Liver (tissue), 9 donors: ENCODE measurements around the gene STK25. TPM values are rescaled to one million over a fixed set of nuclear protein-coding genes. Genes with fewer than 3 reads are reported as not detected.

ENCODE experiments used
- DNase-seq: peaks from one replicate; pipeline ENCODE4 v3.0.0-alpha.2; 2017; ENCODE audit warnings: low spot score
- H3K27ac ChIP-seq, 2 donors: one replicate each; pipeline ENCODE4 v1.7.0; 2013; ENCODE audit warnings: inconsistent platforms in 2 of 2, low read length in 2 of 2, control low read depth in 1 of 2, low read depth in 1 of 2, mild to moderate bottlenecking in 1 of 2
- H3K27me3 ChIP-seq, 4 donors: one replicate each; pipeline versions ENCODE4 v1.6.1 to v1.7.0; 2013; ENCODE audit warnings: low read length in 3 of 4, inconsistent platforms in 1 of 4, mild to moderate bottlenecking in 1 of 4, moderate library complexity in 1 of 4; ENCODE audit not compliant: control insufficient read depth in 4 of 4, insufficient read depth in 4 of 4
- H3K36me3 ChIP-seq, 4 donors: one replicate each; pipeline versions ENCODE4 v1.6.1 to v1.7.0; 2013; ENCODE audit warnings: low read length in 3 of 4, mild to moderate bottlenecking in 3 of 4, low read depth in 1 of 4, moderate library complexity in 1 of 4; ENCODE audit not compliant: control insufficient read depth in 4 of 4, insufficient read depth in 3 of 4
- H3K4me1 ChIP-seq, 4 donors: one replicate each; pipeline versions ENCODE4 v1.6.1 to v1.7.0; 2013; ENCODE audit warnings: low read length in 3 of 4, mild to moderate bottlenecking in 3 of 4, moderate library complexity in 1 of 4; ENCODE audit not compliant: control insufficient read depth in 4 of 4, insufficient read depth in 4 of 4
- H3K4me3 ChIP-seq, 3 donors: one replicate each; pipeline versions ENCODE4 v1.6.1 to v1.7.0; 2013; ENCODE audit warnings: low read length in 3 of 3, control low read depth in 1 of 3, low read depth in 1 of 3, mild to moderate bottlenecking in 1 of 3
- H3K9ac ChIP-seq, 2 donors: one replicate each; pipeline ENCODE4 v1.7.0; 2013; ENCODE audit warnings: low read length in 2 of 2, mild to moderate bottlenecking in 2 of 2, moderate library complexity in 2 of 2, control low read depth in 1 of 2, low read depth in 1 of 2
- H3K9me3 ChIP-seq, 4 donors: one replicate each; pipeline versions ENCODE4 v1.6.1 to v1.7.0; 2013; ENCODE audit warnings: low read length in 3 of 4; ENCODE audit not compliant: control insufficient read depth in 4 of 4
- CTCF ChIP-seq: fragments of 150-350 bp; IDR thresholded peaks from 2 replicates; pipeline ENCODE4 v1.5.1; 2017; ENCODE audit warnings: improper control_type of control experiment, low read depth, low read length; ENCODE audit not compliant: missing input control
- EGR1 ChIP-seq, 2 donors: IDR thresholded peaks; 2 replicates each; pipeline ENCODE4 v1.6.1; 2016 to 2018; ENCODE audit warnings: antibody characterized with exemption in 2 of 2, low read depth in 2 of 2
- FOXA1 ChIP-seq: IDR thresholded peaks from 2 replicates; pipeline ENCODE4 v1.6.1; 2016; ENCODE audit warnings: antibody characterized with exemption
- FOXA2 ChIP-seq: IDR thresholded peaks from 2 replicates; pipeline ENCODE4 v1.6.1; 2016; ENCODE audit warnings: antibody characterized with exemption
- GABPA ChIP-seq, 2 donors: IDR thresholded peaks in 1 of 2; conservative IDR thresholded peaks in 1 of 2; 2 replicates each; pipeline ENCODE4 v1.6.1; 2016; ENCODE audit warnings: antibody characterized with exemption in 2 of 2, mild to moderate bottlenecking in 1 of 2, moderate library complexity in 1 of 2
- HNF4A ChIP-seq, 2 donors: conservative IDR thresholded peaks; 2 replicates each; pipeline ENCODE4 v1.6.1; 2016; ENCODE audit warnings: antibody characterized with exemption in 2 of 2, mild to moderate bottlenecking in 2 of 2
- HNF4G ChIP-seq: IDR thresholded peaks from 2 replicates; pipeline ENCODE4 v1.6.1; 2016; ENCODE audit warnings: antibody characterized with exemption
- JUND ChIP-seq, 2 donors: IDR thresholded peaks; 2 replicates each; pipeline ENCODE4 v1.6.1; 2016; ENCODE audit warnings: antibody characterized with exemption in 2 of 2
- MAX ChIP-seq: IDR thresholded peaks from 2 replicates; pipeline ENCODE4 v1.6.1; 2016; ENCODE audit warnings: antibody characterized with exemption
- NR2F2 ChIP-seq: IDR thresholded peaks from 2 replicates; pipeline ENCODE4 v1.6.1; 2016; ENCODE audit warnings: antibody characterized with exemption
- RAD21 ChIP-seq, 2 donors: IDR thresholded peaks; 2 replicates each; pipeline ENCODE4 v1.6.1; 2016; ENCODE audit warnings: antibody characterized with exemption in 2 of 2, mild to moderate bottlenecking in 2 of 2
- RXRA ChIP-seq, 2 donors: IDR thresholded peaks; 2 replicates each; pipeline ENCODE4 v1.6.1; 2017 to 2018; ENCODE audit warnings: antibody characterized with exemption in 2 of 2, mild to moderate bottlenecking in 1 of 2
- SP1 ChIP-seq: IDR thresholded peaks from 2 replicates; pipeline ENCODE4 v1.6.1; 2018; ENCODE audit warnings: antibody characterized with exemption, mild to moderate bottlenecking
- TAF1 ChIP-seq: conservative IDR thresholded peaks from 2 replicates; pipeline ENCODE4 v1.6.1; 2016; ENCODE audit warnings: antibody characterized with exemption, mild to moderate bottlenecking
- YY1 ChIP-seq: IDR thresholded peaks from 2 replicates; pipeline ENCODE4 v1.6.1; 2016; ENCODE audit warnings: antibody characterized with exemption, mild to moderate bottlenecking
- WGBS: extraction: QIAGEN DNeasy Blood & Tissue Kit; methylation state at CpG from one replicate; pipeline ENCODE4 v1.1.7; 2013; 5-methylcytosine and 5-hydroxymethylcytosine counted together
- polyA plus RNA-seq, 2 donors: library from polyadenylated mRNA; stranded (reverse) in 1 of 2; unstranded in 1 of 2; fragments of 200-250 nt in 1 of 2; fragments of >200 nt in 1 of 2; fragmentation: Nextera tagmentation in 1 of 2; extraction: Ambion mirVana in 1 of 2; gene quantifications; one replicate each; pipeline versions ENCODE4 v1.2.1 to v1.2.3, GENCODE V29; 2013 to 2015
- total RNA-seq, 2 donors: library from RNA; depleted of rRNA; stranded (reverse); fragments of >200 nt; gene quantifications; one replicate each; pipeline ENCODE4 v1.2.3, GENCODE V29; 2014
- TF ChIP-seq, protein P1 (sequence below): IDR thresholded peaks from 2 replicates; pipeline ENCODE4 v1.6.1; 2016; ENCODE audit warnings: antibody characterized with exemption
- TF ChIP-seq, protein P2 (sequence below): IDR thresholded peaks from 2 replicates; pipeline ENCODE4 v1.6.1; 2016; ENCODE audit warnings: antibody characterized with exemption
- donor health status: healthy.
- donor health status: healthy.
- donor health status: healthy.
- donor health status: healthy.
- donor health status: healthy.

Gene STK25
- total and polyA plus RNA-seq, 4 donors = 43.4 to 85.6 (median 67.3) TPM

- DNase-seq = no peak
- Histone ChIP-seq H3K9ac (no peak overlapping the region), H3K9me3 (peaks cover 0 to 1% (median 0%) of the 10 kb centered on the region in 4 donors), H3K36me3 (no peaks in the 10 kb centered on the region), H3K4me3 (no peak overlapping the region), H3K27me3 (peaks cover 0 to 3% (median under 1%) of the 10 kb centered on the region in 4 donors), H3K27ac (no peak overlapping the region), H3K4me1 (peaks cover 5 to 7% (median 6%) of the 10 kb centered on the region in 4 donors)
- 81% methylated on average over 10 of the region's 10 CpGs for WGBS
- TF ChIP-seq FOXA2 = no peak
- no peak for TF ChIP-seq JUND (IDR thresholded peaks at IDR 0.05)
- TF ChIP-seq RAD21 (IDR thresholded peaks at IDR 0.05) = no peak
- no peak for TF ChIP-seq NR2F2
- TF ChIP-seq, protein P1, sequence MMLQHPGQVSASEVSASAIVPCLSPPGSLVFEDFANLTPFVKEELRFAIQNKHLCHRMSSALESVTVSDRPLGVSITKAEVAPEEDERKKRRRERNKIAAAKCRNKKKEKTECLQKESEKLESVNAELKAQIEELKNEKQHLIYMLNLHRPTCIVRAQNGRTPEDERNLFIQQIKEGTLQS = no peak
These were observed 32.0 kb upstream of the STK25 start for GRCh38 chr2:241540401-241540770.

DNA sequence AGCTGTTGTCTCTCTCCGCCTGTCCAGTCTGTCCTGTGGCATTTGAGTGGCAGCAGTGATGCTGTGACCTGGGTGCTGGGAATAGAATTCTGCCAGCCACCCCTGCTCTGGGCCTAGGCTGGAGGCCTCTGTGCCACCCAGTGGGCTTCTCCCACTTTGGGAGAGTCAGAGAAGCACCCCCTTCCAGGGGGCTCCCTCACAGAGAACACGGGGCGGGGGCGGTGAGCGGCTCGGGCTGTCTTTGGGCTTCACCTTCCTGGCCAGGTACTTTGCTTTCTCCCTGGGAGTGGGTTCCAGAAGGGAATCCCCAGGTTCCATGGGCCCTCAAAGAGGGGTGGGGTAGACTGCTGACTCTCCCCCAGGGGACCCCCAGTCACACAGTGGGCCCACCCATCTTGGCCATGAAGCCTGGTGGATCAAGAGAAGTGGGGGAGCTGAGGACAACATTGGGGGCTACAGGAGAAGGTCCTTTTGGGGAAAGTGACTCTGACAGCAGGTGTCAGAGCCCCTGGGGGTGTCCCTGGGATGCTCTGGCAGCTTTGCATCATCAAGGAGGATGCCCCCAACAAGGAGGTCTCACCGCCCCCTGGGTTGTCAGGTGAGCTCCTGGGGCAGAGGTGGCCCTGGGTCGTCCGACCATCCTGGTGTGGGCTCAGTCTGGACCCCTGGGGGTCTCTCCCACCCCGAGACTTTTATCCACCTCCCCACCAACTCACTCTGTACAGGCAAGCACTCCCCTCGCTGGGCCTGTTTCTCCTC is 31.4 kb upstream of the STK25 start:
- Histone ChIP-seq H3K4me3 (no peak overlapping the region), H3K27ac (no peak overlapping the region), H3K27me3 (peaks cover 0 to 3% (median under 1%) of the 10 kb centered on the region in 4 donors), H3K9me3 (peaks cover 0 to 1% (median 0%) of the 10 kb centered on the region in 4 donors), H3K4me1 (peaks cover 5 to 7% (median 6%) of the 10 kb centered on the region in 4 donors), H3K36me3 (no peaks in the 10 kb centered on the region), H3K9ac (no peak overlapping the region)
- no peak for DNase-seq
- 97% methylated on average over 11 of the region's 11 CpGs for WGBS
- TF ChIP-seq NR2F2 = no peak
- no peak for TF ChIP-seq GABPA (IDR thresholded peaks at IDR 0.05 in 1 of 2, conservative IDR thresholded peaks at IDR 0.05 in 1 of 2)
- TF ChIP-seq RXRA (IDR thresholded peaks at IDR 0.05) = no peak
- no peak for TF ChIP-seq SP1
- TF ChIP-seq YY1 = no peak
- no peak for TF ChIP-seq RAD21 (IDR thresholded peaks at IDR 0.05)
- TF ChIP-seq FOXA2 = no peak
- TF ChIP-seq TAF1 = no peak
- TF ChIP-seq FOXA1 = no peak
- TF ChIP-seq HNF4G = no peak
- TF ChIP-seq MAX = no peak
- no peak for TF ChIP-seq HNF4A (conservative IDR thresholded peaks at IDR 0.05)

- no peak for TF ChIP-seq HNF4A (conservative IDR thresholded peaks at IDR 0.05)
- no peak for TF ChIP-seq EGR1 (IDR thresholded peaks at IDR 0.05; ENCODE audit: low read depth in 2 of 2)
- no peak for TF ChIP-seq HNF4G
- TF ChIP-seq, protein P2, sequence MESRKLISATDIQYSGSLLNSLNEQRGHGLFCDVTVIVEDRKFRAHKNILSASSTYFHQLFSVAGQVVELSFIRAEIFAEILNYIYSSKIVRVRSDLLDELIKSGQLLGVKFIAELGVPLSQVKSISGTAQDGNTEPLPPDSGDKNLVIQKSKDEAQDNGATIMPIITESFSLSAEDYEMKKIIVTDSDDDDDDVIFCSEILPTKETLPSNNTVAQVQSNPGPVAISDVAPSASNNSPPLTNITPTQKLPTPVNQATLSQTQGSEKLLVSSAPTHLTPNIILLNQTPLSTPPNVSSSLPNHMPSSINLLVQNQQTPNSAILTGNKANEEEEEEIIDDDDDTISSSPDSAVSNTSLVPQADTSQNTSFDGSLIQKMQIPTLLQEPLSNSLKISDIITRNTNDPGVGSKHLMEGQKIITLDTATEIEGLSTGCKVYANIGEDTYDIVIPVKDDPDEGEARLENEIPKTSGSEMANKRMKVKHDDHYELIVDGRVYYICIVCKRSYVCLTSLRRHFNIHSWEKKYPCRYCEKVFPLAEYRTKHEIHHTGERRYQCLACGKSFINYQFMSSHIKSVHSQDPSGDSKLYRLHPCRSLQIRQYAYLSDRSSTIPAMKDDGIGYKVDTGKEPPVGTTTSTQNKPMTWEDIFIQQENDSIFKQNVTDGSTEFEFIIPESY = no peak
- TF ChIP-seq CTCF = no peak
- no peak for TF ChIP-seq FOXA2
- TF ChIP-seq GABPA (IDR thresholded peaks at IDR 0.05 in 1 of 2, conservative IDR thresholded peaks at IDR 0.05 in 1 of 2) = no peak
- TF ChIP-seq TAF1 = no peak
- TF ChIP-seq NR2F2 = no peak
- TF ChIP-seq YY1 = no peak
- no peak for TF ChIP-seq SP1
- TF ChIP-seq MAX = no peak
- TF ChIP-seq, protein P1 = no peak
- no peak for TF ChIP-seq RAD21 (IDR thresholded peaks at IDR 0.05)
- Histone ChIP-seq H3K4me3 (no peak overlapping the region), H3K27me3 (peaks cover 0 to 3% (median under 1%) of the 10 kb centered on the region in 4 donors), H3K4me1 (peaks cover 5 to 7% (median 6%) of the 10 kb centered on the region in 4 donors), H3K27ac (no peak overlapping the region), H3K9ac (no peak overlapping the region), H3K9me3 (peaks cover 0 to 1% (median 0%) of the 10 kb centered on the region in 4 donors), H3K36me3 (no peaks in the 10 kb centered on the region)
- WGBS = 91% methylated on average over 15 of the region's 15 CpGs
- DNase-seq = no peak
These were observed 30.6 kb upstream of the STK25 start for GRCh38 chr2:241538838-241539615.
